ENCODE data around the gene OPA3. TPM values are rescaled to one million over a fixed set of nuclear protein-coding genes. Genes with fewer than 3 reads are reported as not detected.

The OPA3 gene
- total RNA-seq, 1 donor from 2014 or later = 6.6 TPM

- Histone ChIP-seq H3K4me3 (no peak overlapping the region), H3K27ac (no peak overlapping the region), H3K36me3 (no peaks in the 10 kb centered on the region), H3K27me3 (peaks cover 7% of the 10 kb centered on the region), H3K4me1 (peaks cover 7% of the 10 kb centered on the region), H3K9me3 (no peaks in the 10 kb centered on the region)
- TF ChIP-seq CTCF (IDR thresholded peaks at IDR 0.05) = no peak
- TF ChIP-seq POLR2AphosphoS5 (IDR thresholded peaks at IDR 0.05; ENCODE audit: insufficient read depth in 1 of 2, low read depth in 1 of 2) = no peak
- TF ChIP-seq POLR2A (IDR thresholded peaks at IDR 0.05) = no peak
- intact Hi-C loops (cut with DNase I) = no loop called here
- no peak for DNase-seq (ENCODE audit: extremely low spot score in 2 of 2)
These were observed 11.2 kb upstream of the OPA3 start for GRCh38 chr19:45595814-45596213.

DNA sequence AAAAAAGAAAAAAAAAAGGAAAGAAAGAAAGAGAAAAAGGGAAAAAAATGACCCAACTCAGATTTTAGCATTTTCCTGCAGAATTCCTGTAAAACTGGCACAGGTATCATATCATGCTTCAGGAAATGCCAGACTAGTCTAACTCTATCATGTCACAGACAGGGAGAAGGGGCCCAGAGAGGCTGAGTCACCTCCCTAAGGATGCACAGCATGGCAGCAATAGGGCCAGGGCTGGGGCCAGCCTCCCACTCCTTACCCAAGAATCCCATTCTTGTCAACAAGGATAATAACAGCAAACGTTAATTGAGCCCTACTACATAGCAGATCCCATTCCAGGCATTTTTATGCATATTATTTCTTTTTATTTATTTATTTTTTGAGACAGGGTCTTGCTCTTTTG, 8.9 kb upstream of the OPA3 start:
- H3K27ac ChIP-seq = no peak overlapping the region
- H3K4me3 ChIP-seq = no peak overlapping the region
- H3K4me1 ChIP-seq = peaks cover 7% of the 10 kb centered on the region
- H3K36me3 ChIP-seq = no peaks in the 10 kb centered on the region
- intact Hi-C loops (cut with DNase I) = no loop called here
- no peak for TF ChIP-seq POLR2AphosphoS5 (IDR thresholded peaks at IDR 0.05; ENCODE audit: insufficient read depth in 1 of 2, low read depth in 1 of 2)
- no peak for TF ChIP-seq POLR2A (IDR thresholded peaks at IDR 0.05)
- no peak for TF ChIP-seq CTCF (IDR thresholded peaks at IDR 0.05)
- H3K27me3 ChIP-seq = no peaks in the 10 kb centered on the region
- DNase-seq (ENCODE audit: extremely low spot score in 2 of 2) = no peak
- H3K9me3 ChIP-seq = no peaks in the 10 kb centered on the region

GRCh38 chr19:45592366-45592765, 7.8 kb upstream of the OPA3 start:
- no peak overlapping the region for H3K4me3 ChIP-seq
- TF ChIP-seq POLR2A (IDR thresholded peaks at IDR 0.05) (no peak), POLR2AphosphoS5 (IDR thresholded peaks at IDR 0.05; ENCODE audit: insufficient read depth in 1 of 2, low read depth in 1 of 2) (no peak), CTCF (IDR thresholded peaks at IDR 0.05) (no peak)
- H3K36me3 ChIP-seq = no peaks in the 10 kb centered on the region
- H3K9me3 ChIP-seq = no peaks in the 10 kb centered on the region
- H3K27ac ChIP-seq = no peak overlapping the region
- no peaks in the 10 kb centered on the region for H3K27me3 ChIP-seq
- no peak for DNase-seq (ENCODE audit: extremely low spot score in 2 of 2)
- no peaks in the 10 kb centered on the region for H3K4me1 ChIP-seq
- intact Hi-C loops (cut with DNase I) = no loop called here

- TF ChIP-seq CTCF (IDR thresholded peaks at IDR 0.05) = no peak
- TF ChIP-seq POLR2A (IDR thresholded peaks at IDR 0.05) = no peak
- no peak for TF ChIP-seq POLR2AphosphoS5 (IDR thresholded peaks at IDR 0.05; ENCODE audit: insufficient read depth in 1 of 2, low read depth in 1 of 2)
- no peak for DNase-seq (ENCODE audit: extremely low spot score in 2 of 2)
- H3K27ac ChIP-seq = no peak overlapping the region
- H3K9me3 ChIP-seq = no peaks in the 10 kb centered on the region
- no peak overlapping the region for H3K4me3 ChIP-seq
- no peaks in the 10 kb centered on the region for H3K36me3 ChIP-seq
- no peaks in the 10 kb centered on the region for H3K27me3 ChIP-seq
- intact Hi-C loops (cut with DNase I) = no loop called here
- H3K4me1 ChIP-seq = no peaks in the 10 kb centered on the region
These were observed 7.0 kb upstream of the OPA3 start for GRCh38 chr19:45591638-45592005.

DNA sequence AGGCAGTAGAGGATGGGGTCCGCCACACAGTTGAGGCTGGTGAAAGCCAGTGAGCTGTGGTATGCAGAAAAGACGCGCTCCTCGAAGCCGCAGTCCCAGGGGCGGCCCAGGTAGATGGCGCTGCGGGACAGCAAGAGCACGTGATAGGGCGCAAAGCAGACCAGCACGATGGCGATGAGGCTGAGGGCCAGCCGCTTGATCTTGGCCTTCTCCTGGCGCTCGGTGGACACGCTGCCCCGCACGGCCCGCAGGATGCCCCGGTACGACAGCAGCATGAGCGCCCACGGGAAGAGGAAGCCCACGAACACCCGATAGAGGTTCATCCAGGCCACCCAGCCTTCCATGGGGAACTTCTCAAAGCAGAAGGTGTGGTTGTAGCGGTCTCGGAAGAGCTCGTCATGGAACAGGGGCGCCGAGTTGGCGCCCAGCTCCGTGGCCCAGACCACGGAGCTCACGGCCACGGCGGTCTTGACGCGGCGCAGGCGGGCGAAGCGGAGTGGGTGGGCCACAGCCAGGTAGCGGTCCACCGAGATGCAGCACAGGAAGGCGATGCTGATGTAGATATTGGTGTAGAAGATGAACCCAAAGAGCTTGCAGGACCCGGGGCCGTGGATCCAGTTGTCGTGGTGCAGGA, 6.5 kb upstream of the OPA3 start:
- no peak for DNase-seq (ENCODE audit: extremely low spot score in 2 of 2)
- H3K27me3 ChIP-seq = no peaks in the 10 kb centered on the region

More for the DNA sequence above, 6.5 kb upstream of the OPA3 start:
- Histone ChIP-seq H3K4me3 (no peak overlapping the region), H3K27ac (no peak overlapping the region), H3K36me3 (no peaks in the 10 kb centered on the region), H3K9me3 (no peaks in the 10 kb centered on the region), H3K4me1 (no peaks in the 10 kb centered on the region)
- intact Hi-C loops (cut with DNase I) = no loop called here
- TF ChIP-seq POLR2AphosphoS5 (IDR thresholded peaks at IDR 0.05; ENCODE audit: insufficient read depth in 1 of 2, low read depth in 1 of 2) (no peak), POLR2A (IDR thresholded peaks at IDR 0.05) (no peak), CTCF (IDR thresholded peaks at IDR 0.05) (no peak)
